ES-I3 (cell line): ENCODE results near the gene SCUBE2.
A peak's percentile ranks its signal among the peaks of the same experiment; 100 is the strongest.
"Not testable (repeated sequence)": the region's sequence is repeated elsewhere in the genome, so short reads cannot be mapped to it uniquely, and the experiment has no call there.

Source experiments
- H3K36me3 ChIP-seq: 2 replicates; pipeline ENCODE4 v1.6.1; 2013; ENCODE audit warnings: mild to moderate bottlenecking, low read length, control low read depth, moderate library complexity; ENCODE audit not compliant: insufficient read depth
- H3K4me1 ChIP-seq: 2 replicates; pipeline ENCODE4 v1.6.1; 2013; ENCODE audit warnings: mild to moderate bottlenecking, control low read depth, low read length; ENCODE audit not compliant: insufficient read depth
- H3K9ac ChIP-seq: 2 replicates; pipeline ENCODE4 v1.6.1; 2013; ENCODE audit warnings: low read depth, mild to moderate bottlenecking, low read length, moderate library complexity
- H3K9me3 ChIP-seq: 2 replicates; pipeline ENCODE4 v1.6.1; 2013; ENCODE audit warnings: mild to moderate bottlenecking, low read length, moderate library complexity; ENCODE audit not compliant: control insufficient read depth, insufficient read depth

SCUBE2 gene

DNA sequence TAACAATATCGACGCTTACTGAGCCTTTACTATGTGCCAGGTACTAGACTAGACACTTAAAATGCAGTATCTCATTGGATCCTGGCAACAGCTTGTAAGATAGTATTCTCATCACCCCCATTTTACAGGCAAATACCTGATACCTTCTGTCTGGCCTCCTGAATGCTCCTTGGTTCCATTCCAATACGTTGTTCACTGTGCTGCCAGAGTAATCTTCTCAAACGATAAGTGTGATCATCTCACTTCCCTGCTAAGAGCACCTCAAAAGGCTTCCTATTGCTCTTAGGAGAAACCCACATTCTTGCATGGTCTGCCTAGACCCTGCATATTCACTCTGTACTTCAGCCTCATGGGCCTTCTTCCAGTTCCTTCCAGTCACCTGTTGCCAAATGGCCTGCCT is 86.3 kb downstream of the SCUBE2 start:
- no peaks in the 10 kb centered on the region for H3K9me3 ChIP-seq
- no peak overlapping the region for H3K9ac ChIP-seq
- H3K4me1 ChIP-seq: no peaks in the 10 kb centered on the region
- H3K36me3 ChIP-seq: no peaks in the 10 kb centered on the region

DNA sequence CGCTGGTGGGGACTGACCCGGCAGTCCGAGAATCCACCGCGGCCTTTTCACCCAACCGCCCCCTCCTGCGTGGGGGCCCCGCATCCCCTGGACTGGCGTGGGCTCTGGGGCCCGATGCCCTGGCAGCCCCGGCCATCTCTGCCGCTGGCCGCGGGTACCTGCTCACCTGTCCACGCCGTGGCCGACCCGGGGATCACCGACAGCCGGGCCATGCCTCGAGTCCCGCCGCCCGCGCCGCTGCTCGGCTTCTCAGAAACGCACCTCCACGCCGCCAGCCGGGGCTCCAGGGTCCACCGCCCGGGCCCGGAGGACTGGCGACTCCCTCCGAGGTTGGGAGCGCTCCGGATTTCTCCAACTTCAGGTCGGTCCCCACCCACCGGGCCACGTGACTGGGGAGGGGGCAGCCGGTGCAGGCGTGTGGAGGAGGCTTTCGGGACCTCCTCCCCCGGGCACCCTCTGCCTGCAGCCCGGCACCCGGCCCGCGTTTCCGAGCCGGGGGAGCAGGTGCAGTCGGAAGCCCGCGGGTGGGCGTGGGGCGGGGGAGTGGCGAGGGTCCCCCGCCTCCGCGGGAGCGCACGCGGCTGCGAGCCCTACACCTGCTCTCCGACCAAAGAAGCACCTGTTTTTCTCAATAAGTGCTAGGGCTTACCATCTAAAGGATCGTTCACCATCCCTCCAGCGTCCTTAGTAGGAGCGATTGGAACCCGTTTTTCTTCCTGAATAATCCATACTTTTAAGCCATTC is 87.0 kb downstream of the SCUBE2 start:
- H3K9ac ChIP-seq: peak overlapping the region; percentile 70
- H3K36me3 ChIP-seq: no peaks in the 10 kb centered on the region
- no peaks in the 10 kb centered on the region for H3K9me3 ChIP-seq
- no peaks in the 10 kb centered on the region for H3K4me1 ChIP-seq

DNA sequence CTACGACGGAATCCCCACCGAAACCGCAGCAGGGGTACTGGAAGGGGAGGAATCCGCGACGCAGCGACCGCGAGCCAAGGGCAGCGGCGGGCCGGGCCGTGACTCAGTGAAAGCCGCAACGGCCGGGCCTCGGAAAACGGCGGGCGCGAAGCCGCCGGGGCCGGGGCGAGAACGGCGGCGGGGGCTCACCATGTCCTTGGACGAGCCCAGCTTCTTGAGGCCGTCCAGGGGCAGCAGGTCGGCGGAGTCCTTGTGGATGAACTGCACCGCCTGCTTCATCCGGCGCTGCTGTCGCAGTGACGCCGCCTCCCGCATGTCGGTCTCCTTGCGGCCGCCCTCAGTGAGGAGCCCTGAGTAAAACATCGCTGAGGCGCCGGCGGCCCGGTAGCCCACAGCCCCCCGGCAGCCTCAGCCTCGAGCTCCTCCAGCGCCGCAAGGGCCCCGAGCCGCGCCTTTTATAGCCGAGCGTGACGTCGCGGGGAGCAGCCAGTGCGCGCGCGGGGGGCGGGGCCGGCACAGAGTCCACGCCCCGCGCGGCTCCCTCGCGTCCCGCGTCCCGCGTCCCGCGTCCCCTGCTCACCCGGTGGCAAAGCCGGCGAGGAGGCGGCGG is 87.7 kb downstream of the SCUBE2 start, which contains the start of gene NRIP3:
Gene NRIP3, minus strand, starts transcription at position 429 of the 610 bp plus-strand sequence. Its CDS starts 66 bp downstream, at position 363.
- no peaks in the 10 kb centered on the region for H3K9me3 ChIP-seq
- peak within 1 kb of the TSS; percentile 70 for H3K9ac ChIP-seq
- H3K4me1 ChIP-seq: no peaks in the 10 kb centered on the region
- no peaks in the 10 kb centered on the region for H3K36me3 ChIP-seq

DNA sequence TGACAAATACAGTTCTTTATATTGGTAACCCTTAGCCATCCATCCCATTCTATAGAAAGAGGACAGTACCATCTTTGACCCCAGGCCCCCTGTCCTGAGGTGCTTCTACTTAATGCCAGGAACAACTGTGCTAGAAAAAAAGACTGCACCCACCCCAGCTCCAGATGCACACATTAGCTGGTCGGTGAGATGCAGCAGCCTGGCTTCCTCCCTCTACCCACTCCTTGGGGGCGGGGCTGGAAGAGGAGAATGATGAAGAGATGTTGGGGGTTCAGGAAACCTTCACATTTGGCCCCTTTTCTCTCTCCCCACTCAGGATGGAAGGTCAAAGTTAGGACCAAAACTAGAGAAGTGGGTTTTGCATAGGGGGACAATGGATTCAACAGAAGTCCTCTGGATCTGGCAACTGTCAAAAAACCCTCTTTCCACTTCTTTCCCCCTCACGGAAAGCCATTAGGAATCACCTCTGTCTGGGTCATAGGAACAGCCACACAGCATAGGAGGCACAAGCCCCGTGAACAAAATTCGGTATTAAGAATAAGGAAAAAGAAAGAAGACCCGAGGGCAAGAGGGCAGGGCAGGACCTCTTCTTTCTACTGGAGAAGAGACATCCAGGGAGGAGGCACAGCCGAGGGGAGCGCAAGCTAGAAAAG is 88.4 kb downstream of the SCUBE2 start:
- Histone ChIP-seq H3K4me1 (no peaks in the 10 kb centered on the region), H3K9ac (peak overlapping the region; percentile 70; the same call in 1 of the 2 replicates), H3K36me3 (no peaks in the 10 kb centered on the region), H3K9me3 (no peaks in the 10 kb centered on the region)

DNA sequence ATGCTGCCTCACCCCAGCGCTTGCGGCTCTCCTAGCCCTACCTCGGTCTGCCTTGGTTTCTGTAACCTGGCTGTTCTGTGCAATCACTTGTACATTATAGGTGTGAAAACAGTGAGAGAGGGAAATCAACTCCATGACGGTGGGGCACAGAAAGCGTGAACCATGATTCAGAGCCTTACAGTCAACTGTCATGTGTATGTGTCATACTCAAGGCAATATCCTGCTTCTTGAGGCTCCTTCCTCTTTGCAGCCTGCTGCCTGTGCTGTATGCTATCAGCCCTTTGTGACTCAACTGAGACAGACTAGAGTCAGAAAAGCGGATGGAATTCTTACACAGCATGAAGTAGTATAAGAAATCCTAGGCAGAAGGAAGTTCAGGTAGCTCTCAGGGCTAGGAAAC is 89.7 kb downstream of the SCUBE2 start:
- Histone ChIP-seq H3K9ac (no peak overlapping the region), H3K36me3 (no peaks in the 10 kb centered on the region), H3K9me3 (no peaks in the 10 kb centered on the region), H3K4me1 (no peaks in the 10 kb centered on the region)

DNA sequence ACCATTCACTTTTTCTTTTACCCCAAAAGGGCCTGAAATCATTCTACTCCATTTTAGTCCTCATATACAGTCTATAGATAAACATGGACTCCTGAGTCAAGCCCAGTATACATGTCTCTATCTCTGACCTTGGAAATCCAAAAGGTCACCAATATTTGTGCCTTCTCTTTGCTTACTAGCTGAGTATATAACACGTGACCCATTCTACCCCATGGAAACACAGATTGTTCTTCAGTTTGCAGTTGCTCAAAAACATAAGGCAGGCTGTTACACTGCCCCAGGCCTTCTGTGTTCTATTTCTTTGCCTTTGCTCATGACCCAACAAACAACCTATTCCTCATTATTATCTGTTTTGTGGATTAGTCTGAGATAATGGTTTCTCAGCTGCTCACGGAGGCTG is 93.4 kb downstream of the SCUBE2 start:
- no peak overlapping the region for H3K9ac ChIP-seq
- no peaks in the 10 kb centered on the region for H3K9me3 ChIP-seq
- H3K4me1 ChIP-seq: no peaks in the 10 kb centered on the region
- H3K36me3 ChIP-seq: no peaks in the 10 kb centered on the region

DNA sequence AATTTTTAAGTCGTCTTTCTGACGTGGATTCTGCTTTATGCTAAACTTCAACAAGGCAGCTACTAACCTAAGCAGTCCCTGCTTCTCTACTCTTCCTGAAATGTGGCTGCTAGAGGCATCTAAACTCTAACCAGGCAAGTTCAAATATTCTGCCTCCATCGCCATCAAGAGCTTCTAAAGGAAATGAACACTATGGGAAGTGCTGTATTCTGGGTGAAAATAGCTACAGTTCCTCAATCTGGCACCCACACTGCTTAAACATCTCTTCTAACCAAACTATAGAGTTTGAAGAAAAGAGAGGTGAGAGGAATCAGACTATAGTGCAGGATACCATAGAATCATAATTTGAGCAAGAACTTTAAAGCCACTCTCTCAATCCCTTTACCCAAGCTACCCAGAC is 93.9 kb downstream of the SCUBE2 start:
- H3K36me3 ChIP-seq: no peaks in the 10 kb centered on the region
- no peaks in the 10 kb centered on the region for H3K9me3 ChIP-seq
- H3K9ac ChIP-seq: no peak overlapping the region
- no peaks in the 10 kb centered on the region for H3K4me1 ChIP-seq

DNA sequence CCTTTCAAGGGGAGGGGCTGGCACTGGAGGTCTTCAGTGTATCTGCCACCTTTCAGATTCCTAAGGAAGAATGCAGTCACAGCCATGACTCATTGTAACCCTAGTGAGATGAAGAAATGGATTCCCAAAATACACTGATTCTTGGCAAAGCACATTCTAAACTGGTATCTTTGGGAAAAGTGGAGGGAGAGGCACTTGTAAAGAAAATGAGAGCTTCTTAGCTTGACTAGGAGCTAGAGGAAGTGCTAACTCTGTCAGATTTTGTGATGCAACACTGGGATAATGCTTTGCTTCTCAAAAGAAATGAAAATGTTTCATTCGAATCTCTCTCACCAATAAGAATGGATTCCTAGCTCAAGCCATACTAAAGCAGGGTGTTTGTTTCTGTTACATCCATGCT is 101.9 kb downstream of the SCUBE2 start:
- Histone ChIP-seq H3K4me1 (peaks cover 8% of the 10 kb centered on the region), H3K9ac (0 out of 2 replicates have a peak overlapping the region, but pooled peaks have one; percentile 16)

DNA sequence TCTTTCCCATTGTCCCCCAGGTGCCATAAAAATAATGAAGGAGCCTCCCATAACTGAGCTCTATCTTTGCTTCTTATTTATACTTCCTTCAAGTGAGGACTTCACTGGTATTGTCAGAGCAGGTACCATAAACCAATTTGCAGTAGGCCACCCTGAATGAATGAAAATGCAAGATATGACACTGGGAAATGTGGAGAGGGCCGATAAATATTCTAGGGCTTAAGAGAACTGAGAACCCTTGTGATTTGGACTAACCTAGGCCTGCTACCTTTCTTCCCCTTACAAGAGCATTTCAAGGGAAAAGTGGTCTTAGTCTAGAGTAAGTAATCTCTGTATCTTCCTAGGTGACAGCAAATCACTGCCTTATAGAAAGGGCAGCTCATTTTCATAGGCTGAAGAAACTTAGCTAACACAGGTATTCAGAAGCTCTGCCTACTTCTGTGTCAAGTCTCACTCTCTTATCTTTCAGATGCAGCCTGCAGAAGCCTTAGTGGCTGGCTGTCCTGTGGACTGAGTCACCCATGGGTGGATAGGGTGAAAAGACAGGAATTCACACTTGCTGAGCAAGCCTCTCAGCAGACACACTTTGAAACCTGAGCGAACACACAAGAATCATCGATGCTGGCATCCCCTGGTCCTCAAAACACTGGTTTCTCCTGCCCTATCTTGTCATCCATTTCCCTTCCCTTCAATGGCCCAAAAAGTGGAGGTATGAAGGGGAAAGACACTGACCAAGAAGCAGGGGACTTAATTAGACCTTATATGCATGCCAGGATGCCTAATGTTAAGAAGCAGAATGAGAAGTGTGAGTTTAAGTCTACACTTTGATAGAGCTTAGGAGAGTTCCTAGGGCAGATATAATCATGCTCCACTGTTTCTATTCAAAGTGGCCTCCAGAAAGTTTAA is 102.8 kb downstream of the SCUBE2 start:
- no peak overlapping the region for H3K9ac ChIP-seq
- no peaks in the 10 kb centered on the region for H3K36me3 ChIP-seq
- H3K4me1 ChIP-seq: peaks cover 8% of the 10 kb centered on the region
- no peaks in the 10 kb centered on the region for H3K9me3 ChIP-seq

More for the DNA sequence above, 101.9 kb downstream of the SCUBE2 start:
- Histone ChIP-seq H3K9me3 (no peaks in the 10 kb centered on the region), H3K36me3 (no peaks in the 10 kb centered on the region)

DNA sequence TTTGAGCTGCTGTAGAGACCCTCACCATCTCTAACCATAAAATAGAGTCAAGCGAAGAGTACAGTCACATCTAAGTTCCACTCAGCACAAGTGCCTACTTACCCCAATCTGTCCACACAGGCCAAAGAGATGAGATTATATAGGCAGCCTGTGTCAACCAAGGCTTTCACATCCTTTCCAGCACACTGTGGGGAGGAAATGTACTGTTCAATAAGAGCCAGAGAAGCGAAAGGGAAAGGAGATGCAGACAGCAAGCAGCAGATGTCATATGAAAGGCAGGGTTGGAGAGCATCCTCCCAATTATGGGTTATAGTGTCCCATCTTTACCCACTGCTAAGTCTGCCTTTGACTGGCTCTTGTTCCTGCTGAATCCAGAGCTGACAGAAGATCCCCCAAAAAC is 104.0 kb downstream of the SCUBE2 start:
- Histone ChIP-seq H3K36me3 (no peaks in the 10 kb centered on the region), H3K4me1 (peaks cover 8% of the 10 kb centered on the region), H3K9me3 (no peaks in the 10 kb centered on the region), H3K9ac (no peak overlapping the region)

DNA sequence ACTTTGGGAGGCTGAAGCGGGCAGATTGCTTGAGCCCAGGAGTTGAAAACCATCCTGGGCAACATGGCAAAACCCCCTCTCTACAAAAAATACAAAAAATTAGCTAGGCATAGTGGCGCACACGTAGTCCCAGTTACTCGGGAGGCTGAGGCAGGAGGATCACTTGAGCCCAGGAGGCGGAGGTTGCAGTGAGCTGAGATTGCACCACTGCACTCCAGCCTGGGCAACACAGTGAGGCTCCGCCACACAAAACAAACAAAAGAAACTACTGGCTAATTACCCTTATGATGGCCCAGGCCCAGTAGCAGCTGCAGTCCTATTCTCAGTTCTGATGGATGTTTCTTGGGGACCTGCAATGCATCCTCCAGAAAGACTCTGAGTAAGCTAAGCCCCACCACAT is 104.6 kb downstream of the SCUBE2 start:
- H3K4me1 ChIP-seq, H3K9me3 ChIP-seq, H3K36me3 ChIP-seq, H3K9ac ChIP-seq: not testable (repeated sequence)

DNA sequence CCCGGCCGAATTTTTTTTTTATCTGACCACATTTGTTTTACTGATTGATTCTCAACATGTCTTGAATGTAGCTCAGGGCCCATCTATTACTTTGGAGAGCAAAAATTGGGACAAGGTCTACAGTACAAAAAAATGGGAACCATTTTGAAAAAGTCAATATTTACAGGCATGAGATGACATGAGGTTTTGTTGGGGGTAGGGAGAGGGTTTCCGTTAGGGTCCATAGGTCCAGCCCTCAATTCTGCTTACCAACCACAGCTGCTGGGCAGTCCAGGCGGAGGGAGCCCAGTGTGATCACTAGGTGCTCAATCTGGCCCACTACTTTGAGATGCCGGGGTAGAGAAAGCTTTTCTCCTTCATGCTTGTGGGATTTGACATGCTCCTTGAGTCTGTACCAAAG is 105.9 kb downstream of the SCUBE2 start:
- peaks cover 8% of the 10 kb centered on the region for H3K4me1 ChIP-seq
- no peaks in the 10 kb centered on the region for H3K36me3 ChIP-seq
- H3K9ac ChIP-seq: no peak overlapping the region
- no peaks in the 10 kb centered on the region for H3K9me3 ChIP-seq

DNA sequence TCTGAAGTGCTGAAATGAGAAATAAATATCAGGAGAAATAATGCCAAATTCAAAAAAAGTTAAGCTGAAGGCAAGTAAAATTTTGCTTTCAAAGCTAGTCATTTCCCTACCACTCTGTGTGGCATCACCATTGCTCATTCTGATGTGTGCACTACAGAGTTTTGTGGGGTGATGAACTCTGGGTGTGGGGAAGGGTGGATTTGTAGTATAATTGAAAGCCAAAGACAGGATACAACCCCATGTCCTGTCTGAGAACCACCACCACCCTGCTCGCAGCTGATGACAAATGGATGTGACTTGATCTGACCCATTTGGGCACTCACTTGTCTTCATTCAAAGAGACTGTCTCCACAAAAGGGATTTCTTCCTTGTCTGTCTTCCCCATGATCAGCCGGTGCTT is 107.8 kb downstream of the SCUBE2 start:
- Histone ChIP-seq H3K9ac (no peak overlapping the region), H3K9me3 (no peaks in the 10 kb centered on the region), H3K36me3 (no peaks in the 10 kb centered on the region), H3K4me1 (no peaks in the 10 kb centered on the region)

DNA sequence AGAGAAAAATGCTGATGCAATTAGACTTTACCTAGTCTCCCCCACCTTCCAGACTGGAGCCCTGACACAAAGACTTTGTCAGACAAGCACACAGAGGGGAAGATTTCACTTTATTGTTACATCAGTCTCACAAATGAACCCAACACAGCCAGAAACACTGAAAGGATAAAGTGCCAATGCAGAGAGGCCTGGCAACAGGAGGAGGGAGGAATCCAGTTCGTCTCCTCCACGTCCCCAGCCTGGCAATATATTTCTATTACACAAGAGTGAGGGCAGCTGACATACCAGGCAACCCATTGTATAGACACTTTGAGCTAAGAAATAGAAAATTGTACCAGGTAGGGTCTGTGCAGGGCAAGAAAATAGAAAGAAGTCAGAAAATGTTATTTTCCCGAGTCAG is 110.9 kb downstream of the SCUBE2 start:
- no peak overlapping the region for H3K9ac ChIP-seq
- H3K36me3 ChIP-seq: no peaks in the 10 kb centered on the region
- H3K4me1 ChIP-seq: no peaks in the 10 kb centered on the region
- no peaks in the 10 kb centered on the region for H3K9me3 ChIP-seq
